ENCODE data around the gene STARD3.

DNA sequence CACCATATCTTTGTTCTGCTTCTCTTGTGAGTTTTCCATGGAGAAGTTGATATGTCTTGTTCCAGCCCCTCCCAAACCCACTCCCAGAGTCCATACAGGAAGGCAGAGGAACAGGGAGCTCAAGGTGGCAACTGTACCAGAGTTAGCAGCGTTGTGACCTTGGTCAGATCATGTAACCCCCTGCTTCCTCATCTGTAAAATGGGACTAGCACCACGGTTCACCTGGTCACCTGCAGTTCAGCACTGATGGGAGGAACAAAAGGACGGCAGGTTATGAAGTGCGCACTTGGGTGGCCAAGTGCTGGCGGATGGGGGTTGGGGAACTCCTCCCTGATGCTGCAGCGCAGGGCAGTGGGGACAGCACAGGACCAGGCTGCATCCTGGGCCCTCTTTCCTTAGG lies 21.5 kb upstream of the STARD3 start:
- TF ChIP-seq, protein P1, sequence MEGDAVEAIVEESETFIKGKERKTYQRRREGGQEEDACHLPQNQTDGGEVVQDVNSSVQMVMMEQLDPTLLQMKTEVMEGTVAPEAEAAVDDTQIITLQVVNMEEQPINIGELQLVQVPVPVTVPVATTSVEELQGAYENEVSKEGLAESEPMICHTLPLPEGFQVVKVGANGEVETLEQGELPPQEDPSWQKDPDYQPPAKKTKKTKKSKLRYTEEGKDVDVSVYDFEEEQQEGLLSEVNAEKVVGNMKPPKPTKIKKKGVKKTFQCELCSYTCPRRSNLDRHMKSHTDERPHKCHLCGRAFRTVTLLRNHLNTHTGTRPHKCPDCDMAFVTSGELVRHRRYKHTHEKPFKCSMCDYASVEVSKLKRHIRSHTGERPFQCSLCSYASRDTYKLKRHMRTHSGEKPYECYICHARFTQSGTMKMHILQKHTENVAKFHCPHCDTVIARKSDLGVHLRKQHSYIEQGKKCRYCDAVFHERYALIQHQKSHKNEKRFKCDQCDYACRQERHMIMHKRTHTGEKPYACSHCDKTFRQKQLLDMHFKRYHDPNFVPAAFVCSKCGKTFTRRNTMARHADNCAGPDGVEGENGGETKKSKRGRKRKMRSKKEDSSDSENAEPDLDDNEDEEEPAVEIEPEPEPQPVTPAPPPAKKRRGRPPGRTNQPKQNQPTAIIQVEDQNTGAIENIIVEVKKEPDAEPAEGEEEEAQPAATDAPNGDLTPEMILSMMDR (IDR thresholded peaks at IDR 0.05) = no peak
- TF ChIP-seq, protein P2, sequence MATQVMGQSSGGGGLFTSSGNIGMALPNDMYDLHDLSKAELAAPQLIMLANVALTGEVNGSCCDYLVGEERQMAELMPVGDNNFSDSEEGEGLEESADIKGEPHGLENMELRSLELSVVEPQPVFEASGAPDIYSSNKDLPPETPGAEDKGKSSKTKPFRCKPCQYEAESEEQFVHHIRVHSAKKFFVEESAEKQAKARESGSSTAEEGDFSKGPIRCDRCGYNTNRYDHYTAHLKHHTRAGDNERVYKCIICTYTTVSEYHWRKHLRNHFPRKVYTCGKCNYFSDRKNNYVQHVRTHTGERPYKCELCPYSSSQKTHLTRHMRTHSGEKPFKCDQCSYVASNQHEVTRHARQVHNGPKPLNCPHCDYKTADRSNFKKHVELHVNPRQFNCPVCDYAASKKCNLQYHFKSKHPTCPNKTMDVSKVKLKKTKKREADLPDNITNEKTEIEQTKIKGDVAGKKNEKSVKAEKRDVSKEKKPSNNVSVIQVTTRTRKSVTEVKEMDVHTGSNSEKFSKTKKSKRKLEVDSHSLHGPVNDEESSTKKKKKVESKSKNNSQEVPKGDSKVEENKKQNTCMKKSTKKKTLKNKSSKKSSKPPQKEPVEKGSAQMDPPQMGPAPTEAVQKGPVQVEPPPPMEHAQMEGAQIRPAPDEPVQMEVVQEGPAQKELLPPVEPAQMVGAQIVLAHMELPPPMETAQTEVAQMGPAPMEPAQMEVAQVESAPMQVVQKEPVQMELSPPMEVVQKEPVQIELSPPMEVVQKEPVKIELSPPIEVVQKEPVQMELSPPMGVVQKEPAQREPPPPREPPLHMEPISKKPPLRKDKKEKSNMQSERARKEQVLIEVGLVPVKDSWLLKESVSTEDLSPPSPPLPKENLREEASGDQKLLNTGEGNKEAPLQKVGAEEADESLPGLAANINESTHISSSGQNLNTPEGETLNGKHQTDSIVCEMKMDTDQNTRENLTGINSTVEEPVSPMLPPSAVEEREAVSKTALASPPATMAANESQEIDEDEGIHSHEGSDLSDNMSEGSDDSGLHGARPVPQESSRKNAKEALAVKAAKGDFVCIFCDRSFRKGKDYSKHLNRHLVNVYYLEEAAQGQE (IDR thresholded peaks at IDR 0.05; ENCODE audit: insufficient read depth in 1 of 2, low read depth in 2 of 2, low read length in 1 of 2) = no peak
- TF ChIP-seq TCF7L2 (IDR thresholded peaks at IDR 0.05; ENCODE audit: low read depth, low read length) = no peak
- TF ChIP-seq POLR2AphosphoS5 (IDR thresholded peaks at IDR 0.05; ENCODE audit: low read depth, low read length) = no peak
- no peak for TF ChIP-seq SIN3A (IDR thresholded peaks at IDR 0.05; ENCODE audit: borderline replicate concordance, insufficient read depth, low read depth, low read length)
